Neuronal stem cell (in vitro differentiated cells): ENCODE data around the gene INAVA.
A peak's percentile ranks its signal among the peaks of the same experiment; 100 is the strongest.

Experiments used
- DNase-seq: peaks from one replicate; pipeline ENCODE4 v3.0.0-alpha.2; 2013; ENCODE audit warnings: low spot score
- H2AFZ ChIP-seq: one replicate; pipeline ENCODE4 v1.6.1; 2013; ENCODE audit warnings: mild to moderate bottlenecking, low read length, inconsistent platforms
- H2AK5ac ChIP-seq: 2 replicates; pipeline ENCODE4 v1.6.1; 2013; ENCODE audit warnings: low read depth, mild to moderate bottlenecking, inconsistent platforms, low read length, moderate library complexity, mixed read lengths
- H2BK120ac ChIP-seq: 2 replicates; pipeline ENCODE4 v1.6.1; 2013; ENCODE audit warnings: low read depth, mild to moderate bottlenecking, inconsistent platforms, low read length, moderate library complexity, mixed read lengths
- H2BK12ac ChIP-seq: one replicate; pipeline ENCODE4 v1.6.1; 2013; ENCODE audit warnings: low read length, inconsistent platforms
- H2BK15ac ChIP-seq: 2 replicates; pipeline ENCODE4 v1.6.1; 2013; ENCODE audit warnings: mild to moderate bottlenecking, low read length, inconsistent platforms, mixed read lengths
- H2BK5ac ChIP-seq: one replicate; pipeline ENCODE4 v1.6.1; 2013; ENCODE audit warnings: inconsistent platforms, mild to moderate bottlenecking, low read length, moderate library complexity
- H3K14ac ChIP-seq: one replicate; pipeline ENCODE4 v1.6.1; 2013; ENCODE audit warnings: low read length, inconsistent platforms
- H3K18ac ChIP-seq: 2 replicates; pipeline ENCODE4 v1.6.1; 2013; ENCODE audit warnings: low read length, inconsistent platforms
- H3K23ac ChIP-seq: 2 replicates; pipeline ENCODE4 v1.6.1; 2013; ENCODE audit warnings: low read depth, mild to moderate bottlenecking, mixed read lengths, low read length, inconsistent platforms; ENCODE audit not compliant: poor library complexity
- H3K27ac ChIP-seq: replicated peaks from 3 replicates; pipeline ENCODE4 v1.5.1; 2013; ENCODE audit warnings: low read length, inconsistent platforms
- H3K27me3 ChIP-seq, 3 experiments: 2 replicates each; pipeline ENCODE4 v1.6.1; 2013; ENCODE audit warnings: low read length in 3 of 3, mild to moderate bottlenecking in 2 of 3, inconsistent platforms in 1 of 3, low read depth in 1 of 3, mixed read lengths in 1 of 3, moderate library complexity in 1 of 3; ENCODE audit not compliant: control insufficient read depth in 3 of 3, insufficient read depth in 3 of 3
- H3K36me3 ChIP-seq, 2 donors: replicated peaks in 1 of 2; 2 replicates each; pipeline ENCODE4 v1.6.1; 2013; ENCODE audit warnings: low read length in 2 of 2; ENCODE audit not compliant: control insufficient read depth in 2 of 2, insufficient read depth in 2 of 2
- H3K4ac ChIP-seq: 2 replicates; pipeline ENCODE4 v1.6.1; 2013; ENCODE audit warnings: inconsistent platforms, mild to moderate bottlenecking, low read length, moderate library complexity
- H3K4me1 ChIP-seq, 2 donors: 1 replicate in 1 of 2; 2 replicates in 1 of 2; pipeline ENCODE4 v1.6.1; 2013; ENCODE audit warnings: low read length in 2 of 2, low read depth in 1 of 2; ENCODE audit not compliant: control insufficient read depth in 2 of 2, insufficient read depth in 1 of 2
- H3K4me2 ChIP-seq: one replicate; pipeline ENCODE4 v1.6.1; 2013; ENCODE audit warnings: mild to moderate bottlenecking, low read length, inconsistent platforms; ENCODE audit not compliant: insufficient read depth, poor library complexity, severe bottlenecking
- H3K4me3 ChIP-seq, 2 donors: 2 replicates each; pipeline ENCODE4 v1.5.1; 2013; ENCODE audit warnings: low read length in 2 of 2, mild to moderate bottlenecking in 2 of 2, inconsistent platforms in 1 of 2, moderate library complexity in 1 of 2
- H3K79me1 ChIP-seq: one replicate; pipeline ENCODE4 v1.6.1; 2013; ENCODE audit warnings: low read depth, mild to moderate bottlenecking, inconsistent platforms, low read length, moderate library complexity
- H3K9ac ChIP-seq: one replicate; pipeline ENCODE4 v1.6.1; 2013; ENCODE audit warnings: mild to moderate bottlenecking, low read depth, low read length, inconsistent platforms; ENCODE audit not compliant: poor library complexity
- H3K9me3 ChIP-seq, 2 donors: replicated peaks in 1 of 2; 2 replicates each; pipeline versions ENCODE3 to v1.6.1; 2013; ENCODE audit warnings: low read length in 2 of 2, mild to moderate bottlenecking in 2 of 2, inconsistent platforms in 1 of 2, low read depth in 1 of 2, mixed read lengths in 1 of 2, moderate library complexity in 1 of 2; ENCODE audit not compliant: control insufficient read depth in 2 of 2, insufficient read depth in 1 of 2
- H4K8ac ChIP-seq: one replicate; pipeline ENCODE4 v1.6.1; 2013; ENCODE audit warnings: low read depth, mild to moderate bottlenecking, inconsistent platforms, low read length, moderate library complexity
- H4K91ac ChIP-seq: one replicate; pipeline ENCODE4 v1.6.1; 2013; ENCODE audit warnings: low read length, low read depth, mild to moderate bottlenecking, inconsistent platforms; ENCODE audit not compliant: poor library complexity
- WGBS, 2 donors: extraction: QIAGEN DNeasy Blood & Tissue Kit; methylation state at CpG; one replicate each; pipeline ENCODE4 v1.1.7; 2013; ENCODE audit warnings: missing lambda C conversion rate in 2 of 2, mixed read lengths in 1 of 2; ENCODE audit not compliant: insufficient read length in 2 of 2, insufficient replicate concordance in 1 of 2; ENCODE audit errors: extremely low coverage in 2 of 2; 5-methylcytosine and 5-hydroxymethylcytosine counted together

The INAVA gene

DNA sequence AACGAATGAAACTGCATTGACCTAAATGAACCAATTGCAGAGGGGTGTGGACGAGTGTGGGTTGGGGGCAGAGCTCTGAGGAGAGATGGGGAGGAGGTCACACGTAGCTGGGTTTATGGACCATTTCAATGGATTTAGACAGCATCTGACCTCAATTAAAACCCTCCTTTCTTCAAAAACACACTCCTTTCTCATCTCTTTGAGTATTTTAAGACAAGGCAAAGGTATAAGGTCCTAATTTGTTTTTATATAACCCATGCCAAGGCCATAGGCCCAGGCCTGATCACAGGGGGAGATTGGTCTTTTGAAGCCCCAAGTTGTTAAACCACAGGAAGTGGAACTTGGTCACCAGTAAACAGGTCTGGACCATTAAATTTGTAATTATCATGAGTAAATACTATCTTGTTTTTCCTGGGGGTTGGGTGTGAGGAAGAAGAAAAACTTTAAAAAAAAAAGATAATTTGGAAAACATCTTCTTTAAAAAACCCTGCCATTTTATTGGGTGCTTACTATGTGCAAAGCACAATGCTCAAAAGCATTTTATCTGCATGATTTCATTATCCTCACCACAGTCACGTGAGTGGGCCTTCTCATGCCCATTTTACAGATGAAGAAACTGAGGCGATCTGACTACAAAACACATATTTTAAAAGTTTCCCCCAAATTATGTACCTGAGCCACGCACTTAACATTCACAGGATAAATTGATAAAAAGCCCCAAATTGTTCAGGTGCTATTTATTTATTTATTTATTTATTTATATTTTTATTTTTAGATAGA is 8.9 kb upstream of the INAVA start:
- no peak overlapping the region for H2AFZ ChIP-seq
- no peak for DNase-seq
- no peak overlapping the region for H3K27ac ChIP-seq
- no peak overlapping the region for H3K14ac ChIP-seq
- H2BK120ac ChIP-seq: no peak overlapping the region
- peaks cover 21% of the 10 kb centered on the region in 2 donors for H3K4me1 ChIP-seq
- no peak overlapping the region for H3K4me2 ChIP-seq
- WGBS, 2 donors: no CpG with 5 or more reads among the region's 6 CpGs
- no peak overlapping the region for H3K23ac ChIP-seq
- no peak overlapping the region for H2AK5ac ChIP-seq
- no peak overlapping the region for H3K4me3 ChIP-seq
- H4K8ac ChIP-seq: no peak overlapping the region
- H3K79me1 ChIP-seq: no peaks in the 10 kb centered on the region
- H4K91ac ChIP-seq: no peak overlapping the region
- no peak overlapping the region for H2BK15ac ChIP-seq
- no peak overlapping the region for H3K9ac ChIP-seq
- no peaks in the 10 kb centered on the region for H3K36me3 ChIP-seq
- no peak overlapping the region for H2BK12ac ChIP-seq
- no peaks in the 10 kb centered on the region for H3K27me3 ChIP-seq
- H3K9me3 ChIP-seq: no peaks in the 10 kb centered on the region
- no peak overlapping the region for H3K18ac ChIP-seq
- no peak overlapping the region for H2BK5ac ChIP-seq
- no peak overlapping the region for H3K4ac ChIP-seq

DNA sequence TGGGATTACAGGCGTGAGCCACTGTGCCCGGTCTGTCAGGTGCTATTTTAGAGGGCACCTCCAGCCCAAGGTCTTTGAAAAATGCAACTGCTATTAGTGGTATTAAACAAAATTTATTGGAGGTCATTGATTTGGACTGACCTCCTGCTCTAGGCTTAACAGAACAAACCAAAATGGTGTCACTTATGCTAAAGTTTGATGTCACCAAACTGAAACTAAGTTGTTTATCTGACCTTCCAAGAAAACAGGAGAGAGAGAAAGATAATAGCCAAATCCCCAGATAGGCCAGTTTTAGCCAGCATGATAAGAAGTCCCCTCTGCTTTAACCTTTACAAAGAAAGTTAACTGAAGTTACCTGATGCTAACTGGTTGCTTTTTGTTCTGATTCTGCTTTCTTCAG is 8.1 kb upstream of the INAVA start:
- Histone ChIP-seq H3K4me3 (no peak overlapping the region), H3K4me1 (peaks cover 21% of the 10 kb centered on the region in 2 donors), H4K91ac (no peak overlapping the region), H3K27me3 (no peaks in the 10 kb centered on the region), H3K4me2 (no peak overlapping the region), H2BK12ac (no peak overlapping the region), H2AK5ac (no peak overlapping the region), H3K9ac (no peak overlapping the region), H2BK5ac (no peak overlapping the region), H2BK15ac (no peak overlapping the region), H2BK120ac (no peak overlapping the region), H3K27ac (no peak overlapping the region), H3K4ac (no peak overlapping the region), H3K79me1 (no peaks in the 10 kb centered on the region), H3K18ac (no peak overlapping the region), H2AFZ (peak overlapping the region; percentile 62), H3K9me3 (no peaks in the 10 kb centered on the region), H4K8ac (no peak overlapping the region), H3K23ac (no peak overlapping the region), H3K36me3 (no peaks in the 10 kb centered on the region), H3K14ac (no peak overlapping the region)
- no peak for DNase-seq
- WGBS, 2 donors: no CpG with 5 or more reads among the region's 2 CpGs

DNA sequence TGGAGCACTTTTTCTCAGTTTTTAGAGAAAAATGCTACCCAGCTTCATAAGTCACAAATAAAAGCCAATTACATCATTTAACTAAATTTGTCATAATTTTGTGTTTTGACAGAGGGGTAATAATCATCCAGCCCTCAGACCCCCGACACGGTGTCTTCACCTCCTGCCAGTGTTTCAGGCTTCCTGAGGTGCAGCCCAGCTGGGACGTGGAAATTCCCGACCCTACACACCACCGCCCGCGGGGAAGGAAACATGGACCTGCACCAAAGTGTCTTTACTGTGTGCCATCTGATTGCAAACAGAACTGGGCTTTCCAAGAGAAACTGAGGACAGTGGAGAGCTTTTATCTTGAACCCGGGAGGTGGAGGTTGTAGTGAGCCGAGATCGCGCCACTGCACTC is 7.7 kb upstream of the INAVA start:
- H3K4me3 ChIP-seq: no peak overlapping the region
- H2BK12ac ChIP-seq: no peak overlapping the region
- H3K4ac ChIP-seq: no peak overlapping the region
- no peaks in the 10 kb centered on the region for H3K27me3 ChIP-seq
- H2BK120ac ChIP-seq: no peak overlapping the region
- H3K9me3 ChIP-seq: no peaks in the 10 kb centered on the region
- no CpG with 5 or more reads among the region's 11 CpGs for WGBS, 2 donors
- H3K27ac ChIP-seq: no peak overlapping the region
- no peak overlapping the region for H3K9ac ChIP-seq
- H3K36me3 ChIP-seq: no peaks in the 10 kb centered on the region
- H2AFZ ChIP-seq: peak overlapping the region; percentile 62
- no peak overlapping the region for H3K23ac ChIP-seq
- peak overlapping the region; percentile 33 for H2BK5ac ChIP-seq
- no peak overlapping the region for H2BK15ac ChIP-seq
- H3K4me1 ChIP-seq: peaks cover 21% of the 10 kb centered on the region in 2 donors
- no peak overlapping the region for H4K91ac ChIP-seq
- no peak overlapping the region for H3K4me2 ChIP-seq
- DNase-seq: no peak
- no peak overlapping the region for H3K18ac ChIP-seq
- no peak overlapping the region for H3K14ac ChIP-seq
- no peak overlapping the region for H2AK5ac ChIP-seq
- no peak overlapping the region for H4K8ac ChIP-seq
- no peaks in the 10 kb centered on the region for H3K79me1 ChIP-seq

DNA sequence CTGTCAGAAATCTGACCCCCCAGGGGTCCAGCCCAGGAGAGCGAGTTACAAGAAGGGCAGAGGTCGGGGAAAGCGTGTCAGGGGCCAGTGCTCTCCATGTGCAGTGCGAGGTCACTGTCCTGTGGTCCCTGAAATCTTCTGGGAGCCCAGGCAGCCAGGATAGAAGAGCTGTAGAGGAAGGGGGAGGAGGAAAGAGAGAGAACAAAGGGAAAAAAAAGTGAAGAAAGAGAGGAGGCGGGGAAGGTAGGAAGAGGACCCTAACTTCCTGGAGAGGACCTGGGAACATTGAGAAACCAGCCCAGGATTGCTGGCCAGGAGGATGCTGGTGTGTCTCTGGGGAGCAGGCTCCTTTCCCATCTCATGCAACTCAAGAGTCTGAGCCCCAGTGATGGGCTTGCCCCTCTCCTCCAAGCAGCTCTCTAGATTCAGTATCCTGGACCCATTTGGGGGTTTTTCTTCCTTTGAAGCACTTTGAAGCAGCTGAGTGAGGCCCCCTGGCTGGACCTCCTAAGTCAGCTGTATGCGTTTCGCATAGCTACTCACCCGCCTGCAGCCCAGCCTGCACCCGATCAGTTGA is 6.8 kb upstream of the INAVA start:
- Histone ChIP-seq H3K23ac (no peak overlapping the region), H2BK120ac (peak overlapping the region; percentile 4), H2BK5ac (peak overlapping the region; percentile 33), H2AFZ (peak overlapping the region; percentile 62), H2BK15ac (peak overlapping the region; percentile 84), H3K18ac (peak overlapping the region; percentile 68), H3K27ac (no peak overlapping the region), H3K36me3 (peaks cover 0 to 3% of the 10 kb centered on the region in 2 donors), H3K4me2 (no peak overlapping the region), H3K9me3 (no peaks in the 10 kb centered on the region), H3K14ac (no peak overlapping the region), H3K4me3 (no peak overlapping the region), H3K9ac (no peak overlapping the region), H2AK5ac (peak overlapping the region; percentile 31), H3K27me3 (no peaks in the 10 kb centered on the region), H3K79me1 (no peaks in the 10 kb centered on the region), H4K8ac (no peak overlapping the region), H3K4me1 (peaks cover 23% of the 10 kb centered on the region in 2 donors), H3K4ac (no peak overlapping the region), H4K91ac (no peak overlapping the region), H2BK12ac (no peak overlapping the region)
- no peak for DNase-seq
- no CpG with 5 or more reads among the region's 9 CpGs for WGBS, 2 donors
